ENCODE data around the gene ZC3H7B. TPM values are rescaled to one million over a fixed set of nuclear protein-coding genes. Genes with fewer than 3 reads are reported as not detected.

ZC3H7B gene
- total and polyA plus RNA-seq, 2 experiments from 2014 or later = 5.7 to 61.5 TPM

GRCh38 chr22:41263704-41264103, 37.6 kb upstream of the ZC3H7B start (continued):
- TF ChIP-seq ZNF462 (CRISPR knock-in tag; IDR thresholded peaks at IDR 0.05) = no peak
- no peak for TF ChIP-seq JUNB (IDR thresholded peaks at IDR 0.05; ENCODE audit: unreplicated experiment)
- TF ChIP-seq, protein P1, sequence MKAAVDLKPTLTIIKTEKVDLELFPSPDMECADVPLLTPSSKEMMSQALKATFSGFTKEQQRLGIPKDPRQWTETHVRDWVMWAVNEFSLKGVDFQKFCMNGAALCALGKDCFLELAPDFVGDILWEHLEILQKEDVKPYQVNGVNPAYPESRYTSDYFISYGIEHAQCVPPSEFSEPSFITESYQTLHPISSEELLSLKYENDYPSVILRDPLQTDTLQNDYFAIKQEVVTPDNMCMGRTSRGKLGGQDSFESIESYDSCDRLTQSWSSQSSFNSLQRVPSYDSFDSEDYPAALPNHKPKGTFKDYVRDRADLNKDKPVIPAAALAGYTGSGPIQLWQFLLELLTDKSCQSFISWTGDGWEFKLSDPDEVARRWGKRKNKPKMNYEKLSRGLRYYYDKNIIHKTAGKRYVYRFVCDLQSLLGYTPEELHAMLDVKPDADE (IDR thresholded peaks at IDR 0.05) = no peak

DNA sequence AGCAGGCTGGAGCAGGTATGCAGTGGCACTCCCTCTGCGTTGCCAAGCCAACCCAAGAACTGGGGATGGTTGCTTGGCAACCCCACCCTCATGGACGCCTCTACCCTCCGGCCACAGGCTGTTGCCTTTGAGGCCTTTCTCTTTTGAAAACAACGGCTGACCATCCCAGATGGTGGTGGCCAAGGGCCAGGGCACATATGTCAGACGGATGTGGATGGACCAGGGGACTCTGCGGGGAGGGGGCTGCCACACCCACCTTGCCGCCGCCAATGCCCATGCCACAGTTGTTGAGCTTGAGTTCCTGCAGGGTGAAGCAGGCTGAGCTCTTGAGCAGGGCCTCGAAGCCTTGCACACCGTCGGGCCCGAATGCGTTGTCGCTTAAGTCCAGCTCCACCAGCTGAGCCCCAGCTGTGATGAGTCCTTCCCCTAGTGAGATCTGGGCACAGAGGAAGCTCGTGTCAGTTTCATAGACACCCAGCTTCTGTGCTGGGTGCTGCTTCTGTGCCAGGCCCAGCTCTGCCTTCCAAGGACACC, 36.9 kb upstream of the ZC3H7B start:
- Histone ChIP-seq H3K27ac (ENCODE audit: low read depth) (no peak overlapping the region), H3F3A (replicated peaks; ENCODE audit: low read depth) (0 out of 2 replicates have a peak, but pooled peaks cover 8% of the 10 kb centered on the region), H3K36me3 (ENCODE audit: insufficient read depth) (peaks cover 72% of the 10 kb centered on the region), H3K4me2 (no peak overlapping the region), H3K9me2 (ENCODE audit: insufficient read depth) (no peaks in the 10 kb centered on the region), H2AFZ (no peak overlapping the region), H3K4me1 (ENCODE audit: insufficient read depth) (no peaks in the 10 kb centered on the region), H3K4me3 (no peak overlapping the region), H3K27me3 (ENCODE audit: insufficient read depth) (no peaks in the 10 kb centered on the region), H3K79me2 (replicated peaks; ENCODE audit: insufficient read depth) (peaks cover 9% of the 10 kb centered on the region; the same call in 1 of the 2 replicates), H4K20me1 (replicated peaks; ENCODE audit: insufficient read depth) (peaks cover 29% of the 10 kb centered on the region)
- Mint-ChIP-seq H3K27me3 (ENCODE audit: insufficient read depth, low read depth, poor library complexity) (peaks cover 5% of the 10 kb centered on the region), H3K4me1 (no peaks in the 10 kb centered on the region), H3K36me3 (ENCODE audit: low read depth) (peaks cover 94% of the 10 kb centered on the region), H3K27ac (no peak overlapping the region), H3K4me3 (no peak overlapping the region), H3K9me3 (no peaks in the 10 kb centered on the region)
- no peak for ATAC-seq
- no peak for DNase-seq (ENCODE audit: low spot score)
- no peak for TF ChIP-seq ZNF114 (CRISPR knock-in tag; IDR thresholded peaks at IDR 0.05)
- no peak for TF ChIP-seq EZH2 (IDR thresholded peaks at IDR 0.05; ENCODE audit: low read depth, unreplicated experiment)
- no peak for TF ChIP-seq ZNF331 (CRISPR knock-in tag; IDR thresholded peaks at IDR 0.05; ENCODE audit: low read depth)
- no peak for TF ChIP-seq JUNB (IDR thresholded peaks at IDR 0.05; ENCODE audit: unreplicated experiment)
- no peak for TF ChIP-seq CTCF (conservative IDR thresholded peaks at IDR 0.05; ENCODE audit: low read depth in 2 of 2)
- TF ChIP-seq EZH2phosphoT487 (IDR thresholded peaks at IDR 0.05; ENCODE audit: unreplicated experiment) = no peak
- no peak for TF ChIP-seq REST (IDR thresholded peaks at IDR 0.05; ENCODE audit: unreplicated experiment)
- no peak for TF ChIP-seq STAT1 (IDR thresholded peaks at IDR 0.05; ENCODE audit: unreplicated experiment)
- TF ChIP-seq, protein P1 (IDR thresholded peaks at IDR 0.05) = no peak
- no peak for TF ChIP-seq CREB1 (CRISPR knock-in tag; IDR thresholded peaks at IDR 0.05; ENCODE audit: low read depth)
